ENCODE measurements around the gene ZNF148.

DNA sequence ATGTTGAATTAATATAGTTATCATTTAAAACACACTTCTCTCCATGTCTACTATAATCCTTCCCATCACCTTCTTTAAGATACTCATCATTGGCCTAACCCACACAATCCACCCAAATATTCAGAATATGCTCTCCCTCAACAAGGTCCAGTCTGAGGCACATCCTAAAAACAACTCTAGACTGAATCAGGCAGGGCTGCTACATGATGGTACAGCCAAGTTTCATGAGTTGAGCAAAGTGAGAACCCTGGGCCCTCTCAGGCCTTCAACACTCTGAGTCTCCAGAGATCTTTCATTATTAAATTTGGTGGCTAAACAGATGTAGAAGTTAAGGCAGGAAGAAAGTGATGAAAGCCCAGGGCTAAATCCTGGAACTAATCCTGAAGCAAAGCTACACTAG is 16.2 kb downstream of the ZNF148 start:
- TF ChIP-seq, protein P1, sequence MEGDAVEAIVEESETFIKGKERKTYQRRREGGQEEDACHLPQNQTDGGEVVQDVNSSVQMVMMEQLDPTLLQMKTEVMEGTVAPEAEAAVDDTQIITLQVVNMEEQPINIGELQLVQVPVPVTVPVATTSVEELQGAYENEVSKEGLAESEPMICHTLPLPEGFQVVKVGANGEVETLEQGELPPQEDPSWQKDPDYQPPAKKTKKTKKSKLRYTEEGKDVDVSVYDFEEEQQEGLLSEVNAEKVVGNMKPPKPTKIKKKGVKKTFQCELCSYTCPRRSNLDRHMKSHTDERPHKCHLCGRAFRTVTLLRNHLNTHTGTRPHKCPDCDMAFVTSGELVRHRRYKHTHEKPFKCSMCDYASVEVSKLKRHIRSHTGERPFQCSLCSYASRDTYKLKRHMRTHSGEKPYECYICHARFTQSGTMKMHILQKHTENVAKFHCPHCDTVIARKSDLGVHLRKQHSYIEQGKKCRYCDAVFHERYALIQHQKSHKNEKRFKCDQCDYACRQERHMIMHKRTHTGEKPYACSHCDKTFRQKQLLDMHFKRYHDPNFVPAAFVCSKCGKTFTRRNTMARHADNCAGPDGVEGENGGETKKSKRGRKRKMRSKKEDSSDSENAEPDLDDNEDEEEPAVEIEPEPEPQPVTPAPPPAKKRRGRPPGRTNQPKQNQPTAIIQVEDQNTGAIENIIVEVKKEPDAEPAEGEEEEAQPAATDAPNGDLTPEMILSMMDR (IDR thresholded peaks at IDR 0.05; ENCODE audit: low read length): no peak
- TF ChIP-seq EZH2 (optimal IDR thresholded peaks at IDR 0.05; ENCODE audit: low read depth, low read length) (no peak), EZH2phosphoT487 (IDR thresholded peaks at IDR 0.05; ENCODE audit: low read length) (no peak)
